H1 (cell line): ENCODE data around the gene BABAM2. TPM values are rescaled to one million over a fixed set of nuclear protein-coding genes. Genes with fewer than 3 reads are reported as not detected.

Experiments
- CTCF ChIA-PET: fragments of 300-600 bp; sonication (Branson Sonifier 250); formaldehyde crosslinking; loops from one replicate; lab custom pipeline; 2021; ENCODE audit not compliant: partially characterized antibody; lab: Charles Lee
- POLR2A ChIA-PET: fragments of 300-600 bp; sonication (Branson Sonifier 250); formaldehyde crosslinking; loops from one replicate; lab custom pipeline; 2021; ENCODE audit warnings: inconsistent platforms; ENCODE audit not compliant: partially characterized antibody; lab: Charles Lee
- DNase-seq, 2 experiments: peaks; one replicate each; pipeline versions ENCODE4 v3.0.0 to v3.0.0-alpha.2; 2010 to 2022; ENCODE audit warnings: low spot score in 2 of 2, low read depth in 1 of 2, mixed read lengths in 1 of 2
- FAIRE-seq: peaks from 2 replicates; lab custom pipeline; 2011; peaks lifted over from hg19 to GRCh38; lab: Jason Lieb, UNC
- H2AFZ ChIP-seq: 2 replicates; pipeline ENCODE4 v1.8.1; 2012; ENCODE audit warnings: low read length, inconsistent platforms
- H2AK5ac ChIP-seq: 2 replicates; pipeline ENCODE4 v1.6.1; 2013; ENCODE audit warnings: low read depth, low read length
- H2BK120ac ChIP-seq: replicated peaks from 2 replicates; pipeline ENCODE3; 2013; ENCODE audit warnings: low read depth, low read length, inconsistent platforms
- H2BK12ac ChIP-seq: 2 replicates; pipeline ENCODE4 v1.6.1; 2013; ENCODE audit warnings: low read depth, low read length
- H2BK15ac ChIP-seq: 2 replicates; pipeline ENCODE4 v1.6.1; 2013; ENCODE audit warnings: low read length
- H2BK20ac ChIP-seq: 2 replicates; pipeline ENCODE4 v1.6.1; 2013; ENCODE audit warnings: low read length
- H2BK5ac ChIP-seq: 2 replicates; pipeline ENCODE4 v1.6.1; 2013; ENCODE audit warnings: low read depth, low read length
- H3K14ac ChIP-seq: 2 replicates; pipeline ENCODE4 v1.6.1; 2013; ENCODE audit warnings: inconsistent platforms; ENCODE audit not compliant: insufficient read length
- H3K18ac ChIP-seq: 2 replicates; pipeline ENCODE4 v1.6.1; 2013; ENCODE audit warnings: low read length; ENCODE audit errors: extremely low read depth
- H3K23ac ChIP-seq: 2 replicates; pipeline ENCODE4 v1.6.1; 2013; ENCODE audit warnings: inconsistent platforms; ENCODE audit not compliant: insufficient read length
- H3K23me2 ChIP-seq: 2 replicates; pipeline ENCODE4 v1.6.1; 2013; ENCODE audit warnings: low read depth, low read length
- H3K27ac ChIP-seq: 2 replicates; pipeline ENCODE4 v1.6.1; 2011; ENCODE audit warnings: low read depth, low read length, inconsistent platforms
- H3K27me3 ChIP-seq, 4 experiments: replicated peaks in 1 of 4; 1 replicate in 1 of 4; 2 replicates in 3 of 4; pipeline versions ENCODE4 v1.6.1 to v1.8.1; 2011 to 2013; ENCODE audit warnings: low read length in 3 of 4, mild to moderate bottlenecking in 3 of 4, inconsistent platforms in 2 of 4, mixed read lengths in 2 of 4, moderate library complexity in 1 of 4; ENCODE audit not compliant: control insufficient read depth in 3 of 4, insufficient read depth in 3 of 4; ENCODE audit errors: extremely low read depth in 1 of 4
- H3K36me3 ChIP-seq, 4 experiments: 2 replicates each; pipeline versions ENCODE4 v1.6.1 to v1.8.1; 2011 to 2013; ENCODE audit warnings: mild to moderate bottlenecking in 4 of 4, low read length in 3 of 4, moderate library complexity in 2 of 4, control low read depth in 1 of 4, inconsistent platforms in 1 of 4; ENCODE audit not compliant: insufficient read depth in 4 of 4, control insufficient read depth in 2 of 4
- H3K4ac ChIP-seq: replicated peaks from 2 replicates; pipeline ENCODE3; 2013; ENCODE audit warnings: low read length, low read depth, mixed read lengths, inconsistent platforms; ENCODE audit not compliant: insufficient read length
- H3K4me1 ChIP-seq, 4 experiments: replicated peaks in 1 of 4; 1 replicate in 1 of 4; 2 replicates in 3 of 4; pipeline versions ENCODE4 v1.6.1 to v1.8.1; 2011 to 2013; ENCODE audit warnings: low read length in 3 of 4, inconsistent platforms in 2 of 4, mixed read lengths in 1 of 4; ENCODE audit not compliant: insufficient read depth in 4 of 4, control insufficient read depth in 3 of 4
- H3K4me2 ChIP-seq, 2 experiments: 2 replicates each; pipeline versions ENCODE4 v1.6.1 to v1.8.1; 2011 to 2013; ENCODE audit warnings: low read depth in 2 of 2, low read length in 2 of 2, control low read depth in 1 of 2, inconsistent platforms in 1 of 2, mild to moderate bottlenecking in 1 of 2; ENCODE audit not compliant: insufficient read depth in 1 of 2
- H3K4me3 ChIP-seq, 4 experiments: fragments of 200-600, 300-600 bp in 1 of 4; sonication (generic), shearing (Covaris generic), sonication (Bioruptor Twin) in 1 of 4; 2 replicates each; pipeline versions ENCODE4 v1.5.1 to v1.8.1; 2011 to 2016; ENCODE audit warnings: low read length in 4 of 4, low read depth in 3 of 4, control low read depth in 2 of 4, inconsistent platforms in 2 of 4, mild to moderate bottlenecking in 2 of 4, mixed read lengths in 1 of 4, moderate library complexity in 1 of 4; ENCODE audit not compliant: insufficient read depth in 2 of 4; ENCODE audit errors: extremely low read depth in 1 of 4
- H3K56ac ChIP-seq: replicated peaks from 2 replicates; pipeline ENCODE3; 2013; ENCODE audit warnings: low read depth, mild to moderate bottlenecking, mixed read lengths, low read length, inconsistent platforms; ENCODE audit not compliant: insufficient read length
- H3K79me1 ChIP-seq: 2 replicates; pipeline ENCODE4 v1.6.1; 2013; ENCODE audit warnings: low read depth, low read length, control low read depth
- H3K79me2 ChIP-seq, 2 experiments: 2 replicates each; pipeline versions ENCODE4 v1.6.1 to v1.8.1; 2012 to 2013; ENCODE audit warnings: low read length in 2 of 2, mild to moderate bottlenecking in 2 of 2, inconsistent platforms in 1 of 2; ENCODE audit not compliant: insufficient read depth in 2 of 2, control insufficient read depth in 1 of 2
- H3K9ac ChIP-seq, 4 experiments: replicated peaks in 1 of 4; 1 replicate in 1 of 4; 2 replicates in 3 of 4; pipeline versions ENCODE4 v1.6.1 to v1.8.1; 2011 to 2013; ENCODE audit warnings: low read depth in 3 of 4, low read length in 3 of 4, control low read depth in 2 of 4, mild to moderate bottlenecking in 2 of 4, moderate library complexity in 2 of 4, inconsistent platforms in 1 of 4; ENCODE audit errors: extremely low read depth in 1 of 4
- H3K9me3 ChIP-seq, 2 experiments: 2 replicates each; pipeline versions ENCODE4 v1.6.1 to v1.8.1; 2012 to 2013; ENCODE audit warnings: mild to moderate bottlenecking in 2 of 2, moderate library complexity in 2 of 2, control low read depth in 1 of 2, inconsistent platforms in 1 of 2, low read depth in 1 of 2, low read length in 1 of 2, mixed read lengths in 1 of 2; ENCODE audit not compliant: insufficient read depth in 2 of 2
- H4K20me1 ChIP-seq, 2 experiments: replicated peaks in 1 of 2; 2 replicates each; pipeline versions ENCODE3 to v1.8.1; 2011 to 2013; ENCODE audit warnings: inconsistent platforms in 2 of 2, low read length in 2 of 2, mild to moderate bottlenecking in 1 of 2; ENCODE audit not compliant: insufficient read depth in 2 of 2, control insufficient read depth in 1 of 2
- H4K5ac ChIP-seq: 2 replicates; pipeline ENCODE4 v1.6.1; 2013; ENCODE audit warnings: low read length, low read depth, mixed read lengths, inconsistent platforms; ENCODE audit not compliant: insufficient read length
- H4K8ac ChIP-seq: 2 replicates; pipeline ENCODE4 v1.8.0; 2013; ENCODE audit warnings: mild to moderate bottlenecking, moderate library complexity, low read length, inconsistent platforms; ENCODE audit not compliant: insufficient read depth; ENCODE audit errors: extremely low read depth
- H4K91ac ChIP-seq: replicated peaks from 2 replicates; pipeline ENCODE3; 2013; ENCODE audit warnings: low read length, mixed read lengths, inconsistent platforms; ENCODE audit not compliant: insufficient read length
- FOSL1 ChIP-seq: IDR thresholded peaks from 2 replicates; pipeline ENCODE4 v1.6.1; 2011; ENCODE audit warnings: mild to moderate bottlenecking, low read depth, low read length, moderate library complexity; ENCODE audit not compliant: insufficient read depth
- SIX5 ChIP-seq: IDR thresholded peaks from 2 replicates; pipeline ENCODE4 v1.6.1; 2011; ENCODE audit warnings: mild to moderate bottlenecking, low read depth, low read length
- WGBS, 2 experiments: shearing (Covaris generic) in 1 of 2; methylation state at CpG; one replicate each; pipeline versions ENCODE4 v1.1.6 to v1.1.7; 2013 to 2015; ENCODE audit warnings: low lambda C conversion rate in 2 of 2, mixed read lengths in 2 of 2, inconsistent platforms in 1 of 2, low coverage in 1 of 2, missing lambda C conversion rate in 1 of 2; ENCODE audit not compliant: insufficient replicate concordance in 2 of 2, insufficient coverage in 1 of 2, insufficient read length in 1 of 2; ENCODE audit errors: extremely low coverage in 1 of 2, missing lambda C conversion rate in 1 of 2; 5-methylcytosine and 5-hydroxymethylcytosine counted together
- polyA plus RNA-seq, 7 experiments: library from polyadenylated mRNA; depleted of rRNA in 3 of 7; stranded (reverse) in 5 of 7; unstranded in 2 of 7; fragments of >200 nt in 5 of 7; fragments of 200-250 nt in 2 of 7; gene quantifications; 1 replicate in 5 of 7; 2 replicates in 1 of 7; 4 replicates in 1 of 7; pipeline versions ENCODE4 v1.2.1 to v1.2.3, GENCODE V29; 2011 to 2013; ENCODE audit warnings: missing spikeins in 2 of 7, mixed read lengths in 2 of 7
- total RNA-seq: library from RNA; stranded (reverse); fragmentation: NEBNext Ultra II Directional; extraction: Animal tissue kit (Norgen Biotek cat#: 25700); gene quantifications from 2 replicates; pipeline ENCODE4 v1.2.1, GENCODE V29; 2021

BABAM2 gene
- total and polyA plus RNA-seq, 2 of the 8 experiments (the other 6 are each of a cell fraction or from before 2014, with no cell fraction given) = 15.8 to 20.9 TPM

DNA sequence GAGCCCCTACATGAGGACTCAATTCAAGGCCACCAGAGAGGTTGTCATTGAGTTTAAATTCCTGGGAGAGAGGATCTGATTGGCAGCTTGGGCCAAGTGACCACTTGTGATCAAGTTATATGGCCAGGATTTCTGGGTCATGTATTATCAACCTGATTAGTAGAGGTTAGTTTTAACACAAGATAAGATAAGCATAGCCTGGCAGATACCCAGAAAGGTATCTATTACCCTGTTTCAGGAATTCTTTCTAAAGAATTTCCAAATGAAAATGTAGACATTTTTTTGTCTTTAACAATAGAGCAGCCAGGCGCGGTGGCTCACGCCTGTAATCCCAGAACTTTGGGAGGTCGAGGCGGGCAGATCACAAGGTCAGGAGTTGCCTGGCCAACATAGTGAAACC, 50.5 kb downstream of the BABAM2 start:
- FAIRE-seq = no peak

More for the DNA sequence above, 50.5 kb downstream of the BABAM2 start:
- no peaks in the 10 kb centered on the region for H3K79me2 ChIP-seq
- 92% methylated on average over 5 of the region's 5 CpGs; no CpG with 5 or more reads in 1 of the 2 experiments for WGBS, 2 experiments
- peaks cover 0 to 2% of the 10 kb centered on the region in 2 experiments for H4K20me1 ChIP-seq
- H3K4me2 ChIP-seq = no peak overlapping the region
- H3K27ac ChIP-seq = no peak overlapping the region
- TF ChIP-seq FOSL1 (no peak), SIX5 (no peak)
- TF ChIP-seq, all 59 proteins: peak for 0
- no peaks in the 10 kb centered on the region for H3K79me1 ChIP-seq
- no peak overlapping the region for H2AFZ ChIP-seq
- DNase-seq = no peak
- H3K4me1 ChIP-seq = no peaks in the 10 kb centered on the region
- H3K18ac ChIP-seq = no peak overlapping the region
- H2BK12ac ChIP-seq = no peak overlapping the region
- no peak overlapping the region for H3K4ac ChIP-seq
- H3K9ac ChIP-seq = no peak overlapping the region
- ChIA-PET POLR2A (no interaction called here), CTCF (interaction anchor here (1.1 to 1.3 kb wide), 2 partner anchors 13 to 238 kb away, joined by 3 read pairs; no protein-coding TSS in a partner anchor)
- no peaks in the 10 kb centered on the region for H3K9me3 ChIP-seq
- H2BK120ac ChIP-seq = no peak overlapping the region
- no peak overlapping the region for H3K23ac ChIP-seq
- no peak overlapping the region for H3K14ac ChIP-seq
- H3K4me3 ChIP-seq = no peak overlapping the region
- H2BK15ac ChIP-seq = no peak overlapping the region
- no peak overlapping the region for H4K91ac ChIP-seq
- H3K23me2 ChIP-seq = no peaks in the 10 kb centered on the region
- H3K36me3 ChIP-seq = no peaks in the 10 kb centered on the region
- no peak overlapping the region for H2BK5ac ChIP-seq
- H3K27me3 ChIP-seq = peaks cover 0 to 6% (median 3%) of the 10 kb centered on the region in 4 experiments; a peak in 4 of 7 replicates
- no peak overlapping the region for H2AK5ac ChIP-seq
- no peak overlapping the region for H4K8ac ChIP-seq
- no peak overlapping the region for H2BK20ac ChIP-seq
- no peak overlapping the region for H4K5ac ChIP-seq
- no peak overlapping the region for H3K56ac ChIP-seq
